Neural progenitor cell (in vitro differentiated cells): ENCODE data around the gene DYNC1LI1.

Source experiments
- CTCF ChIP-seq: fragments of 200-600 bp; sonication (generic); IDR thresholded peaks from 2 replicates; pipeline ENCODE4 v1.5.1; 2017; ENCODE audit warnings: antibody characterized with exemption, mild to moderate bottlenecking
- EZH2 ChIP-seq: fragments of 200-600 bp; sonication (generic); IDR thresholded peaks from 2 replicates; pipeline ENCODE4 v1.6.1; 2017; ENCODE audit warnings: antibody characterized with exemption, mild to moderate bottlenecking, moderate library complexity
- EZH2phosphoT487 ChIP-seq: fragments of 200-600 bp; sonication (generic); IDR thresholded peaks from 2 replicates; pipeline ENCODE4 v1.6.1; 2017; ENCODE audit warnings: antibody characterized with exemption

GRCh38 chr3:32569540-32570420 lies 878 bp downstream of the DYNC1LI1 start:
- TF ChIP-seq CTCF (no peak), EZH2 (no peak), EZH2phosphoT487 (no peak)
